WTC11 (cell line): ENCODE measurements around the gene PTPRK.

Experiments used
- CTCF ChIP-seq: fragments of 200-600 bp; IDR thresholded peaks from 2 replicates; pipeline ENCODE4 v1.8.0; 2022; ENCODE audit warnings: antibody characterized with exemption
- ETV6 ChIP-seq: sonication (generic); formaldehyde crosslinking; IDR thresholded peaks from 2 replicates; pipeline ENCODE4 v1.8.1; 2022; ENCODE audit warnings: mild to moderate bottlenecking, missing genetic modification reagents
- ZNF423 ChIP-seq: fragments of 250-450 bp; sonication (Bioruptor Pico); IDR thresholded peaks from 2 replicates; pipeline ENCODE4 v2.1.2; 2022; ENCODE audit warnings: mild to moderate bottlenecking, moderate library complexity
- TF ChIP-seq, protein P1 (sequence below): sonication (generic); formaldehyde crosslinking; conservative IDR thresholded peaks from 2 replicates; pipeline ENCODE4 v1.8.1; 2022; ENCODE audit warnings: mild to moderate bottlenecking, missing genetic modification reagents

GRCh38 chr6:128251445-128252340 lies 268.7 kb downstream of the PTPRK start:
- TF ChIP-seq CTCF (no peak), ETV6 (CRISPR knock-in tag) (no peak), ZNF423 (CRISPR knock-in tag) (no peak)
- TF ChIP-seq, protein P1, sequence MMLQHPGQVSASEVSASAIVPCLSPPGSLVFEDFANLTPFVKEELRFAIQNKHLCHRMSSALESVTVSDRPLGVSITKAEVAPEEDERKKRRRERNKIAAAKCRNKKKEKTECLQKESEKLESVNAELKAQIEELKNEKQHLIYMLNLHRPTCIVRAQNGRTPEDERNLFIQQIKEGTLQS, result no peak
